ENCODE measurements around the gene CIP2A.

Gene CIP2A

DNA sequence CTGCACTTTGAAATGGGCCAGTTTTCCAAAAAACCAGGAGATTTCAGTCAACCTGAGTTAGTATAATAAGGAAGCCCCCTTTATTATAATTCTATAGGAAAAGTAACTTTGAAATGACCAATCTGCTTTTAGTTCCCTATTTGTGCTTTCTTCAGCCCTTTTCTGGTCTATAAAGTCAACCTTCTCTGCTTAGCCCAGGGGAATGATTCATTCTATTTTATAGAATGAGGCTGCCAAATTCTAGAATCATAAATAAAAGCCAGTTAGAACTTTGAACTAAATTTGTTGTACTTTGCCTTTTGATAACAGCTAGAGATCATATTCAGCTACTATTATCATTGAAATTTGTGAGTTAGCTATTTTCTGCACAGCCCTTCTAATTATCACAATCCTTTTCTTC, 24.7 kb downstream of the CIP2A start:
- peaks cover 16% of the 10 kb centered on the region for H3K4me1 ChIP-seq (ENCODE audit: control insufficient read depth, insufficient read depth, low read length, unreplicated experiment)
- H3K27ac ChIP-seq (ENCODE audit: low read depth, low read length) = no peak overlapping the region
- peaks cover 18% of the 10 kb centered on the region for H3K36me3 ChIP-seq (ENCODE audit: insufficient read depth, low read length)
- H2AFZ ChIP-seq (ENCODE audit: low read length, unreplicated experiment) = no peak overlapping the region
- no peak overlapping the region for H3K4me3 ChIP-seq (ENCODE audit: low read depth, low read length)
- H3K79me2 ChIP-seq (ENCODE audit: control insufficient read depth, insufficient read depth, low read length, unreplicated experiment) = no peaks in the 10 kb centered on the region
- H3K27me3 ChIP-seq (ENCODE audit: insufficient read depth, low read length) = no peaks in the 10 kb centered on the region

DNA sequence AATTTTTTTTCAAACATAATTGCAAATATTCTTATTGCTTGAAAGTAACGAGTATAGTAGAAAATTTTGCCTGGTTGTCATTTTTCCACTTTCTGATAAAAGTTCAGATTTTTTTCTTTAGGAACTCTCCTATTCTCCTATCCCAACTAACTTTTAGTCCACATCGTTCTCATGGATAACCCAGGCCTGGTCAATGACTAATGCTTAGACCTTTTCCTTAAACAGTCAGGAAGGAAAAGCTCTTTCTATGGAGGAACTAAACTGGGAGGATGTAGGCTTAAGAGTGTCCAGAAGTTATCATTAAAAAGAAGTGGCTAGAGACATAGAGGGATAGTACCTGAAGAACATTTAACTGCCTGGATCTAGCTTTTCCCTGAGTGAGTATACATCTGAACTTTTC, 26.7 kb downstream of the CIP2A start:
- H3K4me1 ChIP-seq (ENCODE audit: control insufficient read depth, insufficient read depth, low read length, unreplicated experiment) = peaks cover 16% of the 10 kb centered on the region
- no peak overlapping the region for H3K4me3 ChIP-seq (ENCODE audit: low read depth, low read length)
- peaks cover 15% of the 10 kb centered on the region; the same call in 1 of the 2 replicates for H3K36me3 ChIP-seq (ENCODE audit: insufficient read depth, low read length)
- no peak overlapping the region for H3K27ac ChIP-seq (ENCODE audit: low read depth, low read length)
- no peaks in the 10 kb centered on the region for H3K27me3 ChIP-seq (ENCODE audit: insufficient read depth, low read length)
- H2AFZ ChIP-seq (ENCODE audit: low read length, unreplicated experiment) = no peak overlapping the region
- no peaks in the 10 kb centered on the region for H3K79me2 ChIP-seq (ENCODE audit: control insufficient read depth, insufficient read depth, low read length, unreplicated experiment)

DNA sequence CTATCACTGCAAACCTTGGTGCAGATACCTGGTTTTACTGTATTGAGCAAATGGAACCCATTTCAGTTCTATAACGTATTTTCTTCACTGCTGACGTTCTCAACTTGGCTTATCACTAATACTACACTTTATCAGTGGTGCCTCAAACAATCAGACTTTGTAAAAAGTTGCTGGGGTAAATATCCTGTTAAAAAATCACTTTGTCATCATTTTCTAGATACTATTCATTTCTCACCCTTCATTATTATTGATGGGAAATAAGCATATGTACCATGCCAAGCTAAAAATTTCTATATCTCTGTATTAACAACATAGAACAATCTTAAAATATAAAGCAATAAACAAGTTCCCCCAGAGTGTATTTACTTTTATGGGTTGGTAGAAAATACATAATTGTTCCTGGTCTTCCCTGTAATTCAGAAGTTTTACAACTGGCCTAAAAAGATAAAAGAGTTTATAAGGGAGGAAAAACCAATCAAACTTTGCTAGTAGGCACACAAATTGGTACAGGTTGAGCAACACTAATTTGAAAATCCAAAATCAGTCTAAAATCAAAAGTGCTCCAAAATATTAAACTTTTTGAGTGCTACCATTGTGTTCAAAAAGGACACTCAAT, 33.2 kb downstream of the CIP2A start:
- Histone ChIP-seq H3K27ac (ENCODE audit: low read depth, low read length) (no peak overlapping the region), H3K36me3 (ENCODE audit: insufficient read depth, low read length) (peaks cover 7% of the 10 kb centered on the region; the same call in 1 of the 2 replicates), H3K4me3 (ENCODE audit: low read depth, low read length) (no peak overlapping the region), H3K27me3 (ENCODE audit: insufficient read depth, low read length) (no peaks in the 10 kb centered on the region), H3K79me2 (ENCODE audit: control insufficient read depth, insufficient read depth, low read length, unreplicated experiment) (no peaks in the 10 kb centered on the region), H2AFZ (ENCODE audit: low read length, unreplicated experiment) (no peak overlapping the region), H3K4me1 (ENCODE audit: control insufficient read depth, insufficient read depth, low read length, unreplicated experiment) (peaks cover 15% of the 10 kb centered on the region)

DNA sequence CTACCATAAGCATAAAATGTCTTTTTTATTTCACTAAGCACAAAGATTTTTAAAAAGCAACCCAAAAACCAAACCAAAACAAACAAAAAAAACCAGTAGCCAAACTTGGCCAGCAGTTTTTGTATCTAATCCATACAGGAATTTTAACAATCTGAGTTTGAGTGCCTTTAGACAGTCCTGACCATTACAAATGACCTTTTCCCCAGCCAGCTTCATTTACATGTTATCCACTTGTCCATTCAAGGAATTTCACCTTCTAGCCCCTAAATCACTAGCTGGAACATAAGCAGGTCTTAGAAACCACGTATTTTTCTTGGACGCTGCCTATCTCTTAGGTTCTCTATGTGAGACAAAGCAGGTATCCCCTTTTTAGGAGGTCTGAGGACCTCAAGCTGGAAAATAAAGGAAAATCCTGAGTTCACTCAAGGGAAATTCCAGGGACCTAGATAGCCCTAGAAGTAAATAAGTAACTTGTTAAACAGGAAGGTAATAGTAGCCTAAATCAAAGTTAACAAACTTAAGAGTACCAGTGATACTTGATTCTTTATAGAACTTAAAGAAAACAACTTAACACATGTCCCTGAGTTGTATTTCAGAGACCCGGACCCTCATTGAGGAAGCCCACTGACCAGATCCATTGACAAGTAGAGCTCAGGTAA, 34.2 kb downstream of the CIP2A start:
- no peaks in the 10 kb centered on the region for H3K79me2 ChIP-seq (ENCODE audit: control insufficient read depth, insufficient read depth, low read length, unreplicated experiment)
- H3K4me3 ChIP-seq (ENCODE audit: low read depth, low read length) = no peak overlapping the region
- no peaks in the 10 kb centered on the region; the same call in 1 of the 2 replicates for H3K36me3 ChIP-seq (ENCODE audit: insufficient read depth, low read length)
- peaks cover 15% of the 10 kb centered on the region for H3K4me1 ChIP-seq (ENCODE audit: control insufficient read depth, insufficient read depth, low read length, unreplicated experiment)
- no peaks in the 10 kb centered on the region for H3K27me3 ChIP-seq (ENCODE audit: insufficient read depth, low read length)
- peak overlapping the region; percentile 20 for H2AFZ ChIP-seq (ENCODE audit: low read length, unreplicated experiment)
- H3K27ac ChIP-seq (ENCODE audit: low read depth, low read length) = peak overlapping the region; percentile 45; the same call in 1 of the 2 replicates

DNA sequence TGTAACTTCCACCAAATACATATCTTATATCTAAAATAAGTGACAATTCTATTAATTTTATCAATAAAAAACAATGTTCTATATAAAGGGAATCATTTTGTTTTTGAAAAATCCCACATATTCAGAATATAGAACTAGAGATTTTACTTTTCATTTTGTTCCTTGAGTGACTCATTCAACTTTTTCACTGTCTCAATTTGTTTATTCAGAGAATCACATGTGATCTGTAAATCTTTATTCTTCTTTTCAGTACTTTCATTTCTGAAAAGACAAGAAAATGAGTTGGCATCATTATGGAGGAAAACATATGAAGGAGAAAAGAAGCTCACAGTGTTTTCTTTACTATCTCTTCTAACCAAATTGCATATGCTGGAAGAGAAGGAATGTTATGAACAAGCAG, 35.0 kb downstream of the CIP2A start:
- Histone ChIP-seq H3K27ac (ENCODE audit: low read depth, low read length) (peak overlapping the region; percentile 45), H3K79me2 (ENCODE audit: control insufficient read depth, insufficient read depth, low read length, unreplicated experiment) (no peaks in the 10 kb centered on the region), H3K36me3 (ENCODE audit: insufficient read depth, low read length) (no peaks in the 10 kb centered on the region; the same call in 1 of the 2 replicates), H3K27me3 (ENCODE audit: insufficient read depth, low read length) (no peaks in the 10 kb centered on the region), H3K4me3 (ENCODE audit: low read depth, low read length) (no peak overlapping the region), H2AFZ (ENCODE audit: low read length, unreplicated experiment) (peak overlapping the region; percentile 20), H3K4me1 (ENCODE audit: control insufficient read depth, insufficient read depth, low read length, unreplicated experiment) (peaks cover 15% of the 10 kb centered on the region)

DNA sequence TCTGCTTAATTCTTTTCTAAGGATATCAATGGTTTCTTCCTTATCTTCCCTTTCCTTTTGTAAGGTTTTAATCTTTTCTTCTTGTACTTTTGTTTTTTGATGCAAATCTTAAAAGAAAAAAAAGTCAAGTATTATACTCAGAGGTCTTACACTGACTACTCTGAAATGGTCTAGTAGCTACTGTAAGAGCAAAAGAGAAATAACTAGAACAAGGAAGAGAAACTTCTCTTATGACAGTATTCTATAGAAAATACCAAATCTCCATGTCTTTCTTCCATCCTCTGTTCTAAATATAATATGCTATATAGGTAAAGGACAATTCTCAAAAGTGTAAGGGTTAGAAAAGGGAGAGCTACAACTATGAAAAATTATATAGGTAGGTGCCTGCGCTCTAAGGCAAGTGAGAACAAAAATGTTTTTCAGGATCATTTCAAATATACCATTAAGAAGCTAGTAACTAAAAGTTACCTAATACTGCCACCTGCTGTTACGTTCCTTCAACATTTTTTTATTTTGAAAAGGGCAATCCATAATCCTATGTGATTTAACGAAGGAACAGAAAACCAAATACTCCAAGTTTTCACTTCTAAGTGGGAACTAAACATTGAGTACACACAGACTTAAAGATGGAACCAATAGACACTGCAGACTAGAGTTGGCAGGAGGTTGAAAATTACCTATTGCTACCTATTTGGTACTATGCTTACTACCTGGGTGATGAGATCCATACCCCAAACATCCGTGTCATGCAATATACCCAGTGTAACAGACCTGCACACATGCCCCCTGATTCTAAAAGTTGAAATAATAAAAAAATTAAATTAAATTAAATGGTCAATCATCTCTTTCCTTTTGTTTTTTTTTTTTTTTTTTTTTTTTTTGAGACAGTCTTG, 36.7 kb downstream of the CIP2A start:
- Histone ChIP-seq H2AFZ (ENCODE audit: low read length, unreplicated experiment) (no peak overlapping the region), H3K36me3 (ENCODE audit: insufficient read depth, low read length) (peaks cover 6% of the 10 kb centered on the region; the same call in 1 of the 2 replicates), H3K4me3 (ENCODE audit: low read depth, low read length) (no peak overlapping the region)

DNA sequence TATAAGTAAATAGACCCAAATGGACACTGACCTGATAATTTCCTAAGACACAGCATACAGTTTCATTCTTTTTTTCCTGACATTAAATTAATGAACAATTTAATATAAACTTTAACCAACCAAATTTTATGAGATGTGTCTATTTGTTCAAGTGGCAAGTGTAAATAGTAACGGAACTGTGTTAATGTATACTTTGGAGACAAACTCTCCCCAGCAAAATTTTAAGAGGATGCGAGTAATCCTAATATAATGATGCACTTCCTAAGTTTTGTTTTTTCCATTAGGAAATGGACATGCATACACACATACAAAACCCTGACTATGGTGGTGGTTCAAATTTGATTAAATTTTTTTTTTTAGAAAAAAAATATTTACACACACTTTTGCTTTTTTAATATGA, 40.4 kb downstream of the CIP2A start:
- Histone ChIP-seq H2AFZ (ENCODE audit: low read length, unreplicated experiment) (no peak overlapping the region), H3K79me2 (ENCODE audit: control insufficient read depth, insufficient read depth, low read length, unreplicated experiment) (no peaks in the 10 kb centered on the region), H3K27me3 (ENCODE audit: insufficient read depth, low read length) (no peaks in the 10 kb centered on the region), H3K36me3 (ENCODE audit: insufficient read depth, low read length) (peaks cover 15% of the 10 kb centered on the region; the same call in 1 of the 2 replicates), H3K4me3 (ENCODE audit: low read depth, low read length) (no peak overlapping the region), H3K4me1 (ENCODE audit: control insufficient read depth, insufficient read depth, low read length, unreplicated experiment) (peaks cover 10% of the 10 kb centered on the region), H3K27ac (ENCODE audit: low read depth, low read length) (peak overlapping the region; percentile 22; the same call in 1 of the 2 replicates)

More for the DNA sequence above, 36.7 kb downstream of the CIP2A start:
- Histone ChIP-seq H3K4me1 (ENCODE audit: control insufficient read depth, insufficient read depth, low read length, unreplicated experiment) (peaks cover 25% of the 10 kb centered on the region), H3K27ac (ENCODE audit: low read depth, low read length) (no peak overlapping the region), H3K79me2 (ENCODE audit: control insufficient read depth, insufficient read depth, low read length, unreplicated experiment) (no peaks in the 10 kb centered on the region), H3K27me3 (ENCODE audit: insufficient read depth, low read length) (no peaks in the 10 kb centered on the region)

DNA sequence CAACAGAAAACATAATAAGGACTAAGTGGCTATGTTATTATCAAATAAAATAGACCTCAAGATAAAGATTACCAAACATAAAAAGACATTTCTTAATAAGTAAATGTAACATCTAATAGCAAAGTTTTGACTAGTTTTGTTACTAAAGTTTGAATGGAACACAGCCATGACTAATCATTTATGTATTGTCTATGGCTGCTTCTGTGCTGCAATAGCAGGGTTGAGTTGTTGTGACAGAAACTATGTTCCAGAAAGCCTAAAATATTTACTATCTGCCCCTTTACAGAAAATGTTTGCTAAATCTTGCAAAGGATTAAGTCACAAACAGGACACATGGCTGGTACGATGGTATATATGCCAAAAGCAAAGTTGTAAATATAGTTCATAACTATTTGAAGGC, 40.9 kb downstream of the CIP2A start:
- peak overlapping the region; percentile 22; the same call in 1 of the 2 replicates for H3K27ac ChIP-seq (ENCODE audit: low read depth, low read length)

DNA sequence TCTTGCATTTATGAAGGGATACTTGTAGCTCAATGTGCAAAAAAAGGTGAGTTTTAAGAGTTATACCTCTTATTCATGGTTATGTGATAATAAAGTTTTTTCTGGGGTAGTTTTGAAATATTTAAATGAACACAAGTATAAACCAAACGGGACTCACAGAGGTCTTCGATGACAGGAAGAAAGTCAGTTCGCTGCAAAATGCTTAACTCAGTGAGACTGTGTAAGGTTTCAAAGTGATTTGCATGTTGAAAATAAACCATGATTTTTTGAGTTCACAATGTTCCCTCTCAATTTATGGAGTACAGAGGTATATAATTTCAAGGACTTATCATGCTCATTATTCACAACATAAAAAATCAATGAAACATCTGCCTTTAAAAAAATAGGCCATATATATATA, 42.5 kb downstream of the CIP2A start:
- no peaks in the 10 kb centered on the region for H3K27me3 ChIP-seq (ENCODE audit: insufficient read depth, low read length)
- H2AFZ ChIP-seq (ENCODE audit: low read length, unreplicated experiment) = peak overlapping the region; percentile 29
- peak overlapping the region; percentile 61 for H3K4me3 ChIP-seq (ENCODE audit: low read depth, low read length)
- no peak overlapping the region for H3K27ac ChIP-seq (ENCODE audit: low read depth, low read length)
- H3K36me3 ChIP-seq (ENCODE audit: insufficient read depth, low read length) = peaks cover 22% of the 10 kb centered on the region
- H3K4me1 ChIP-seq (ENCODE audit: control insufficient read depth, insufficient read depth, low read length, unreplicated experiment) = peaks cover 10% of the 10 kb centered on the region
- H3K79me2 ChIP-seq (ENCODE audit: control insufficient read depth, insufficient read depth, low read length, unreplicated experiment) = no peaks in the 10 kb centered on the region

More for the DNA sequence above, 40.9 kb downstream of the CIP2A start:
- Histone ChIP-seq H3K4me3 (ENCODE audit: low read depth, low read length) (no peak overlapping the region), H3K79me2 (ENCODE audit: control insufficient read depth, insufficient read depth, low read length, unreplicated experiment) (no peaks in the 10 kb centered on the region), H2AFZ (ENCODE audit: low read length, unreplicated experiment) (no peak overlapping the region), H3K36me3 (ENCODE audit: insufficient read depth, low read length) (peaks cover 20% of the 10 kb centered on the region), H3K4me1 (ENCODE audit: control insufficient read depth, insufficient read depth, low read length, unreplicated experiment) (peaks cover 10% of the 10 kb centered on the region), H3K27me3 (ENCODE audit: insufficient read depth, low read length) (no peaks in the 10 kb centered on the region)

DNA sequence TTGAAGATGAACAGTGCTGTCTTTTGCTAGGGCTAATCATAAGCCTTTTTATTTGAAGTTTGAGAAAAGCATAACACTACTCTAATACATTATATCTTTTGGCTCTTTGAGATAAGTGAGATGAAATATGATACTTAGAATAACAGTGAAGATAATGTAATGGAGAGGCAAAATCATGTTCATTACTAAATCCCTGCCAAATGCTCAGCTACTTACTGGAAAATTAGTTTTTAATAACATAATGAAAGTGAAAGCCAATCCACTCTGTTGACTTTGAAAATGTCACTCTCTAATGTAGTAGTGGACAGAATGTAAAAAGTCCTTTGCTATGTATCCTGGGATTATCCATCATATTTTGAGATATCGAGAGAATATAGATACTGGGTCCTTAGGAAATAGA, 43.0 kb downstream of the CIP2A start:
- peak overlapping the region; percentile 61 for H3K4me3 ChIP-seq (ENCODE audit: low read depth, low read length)

More for the DNA sequence above, 43.0 kb downstream of the CIP2A start:
- Histone ChIP-seq H2AFZ (ENCODE audit: low read length, unreplicated experiment) (peak overlapping the region; percentile 29), H3K4me1 (ENCODE audit: control insufficient read depth, insufficient read depth, low read length, unreplicated experiment) (peaks cover 10% of the 10 kb centered on the region), H3K36me3 (ENCODE audit: insufficient read depth, low read length) (peaks cover 22% of the 10 kb centered on the region), H3K79me2 (ENCODE audit: control insufficient read depth, insufficient read depth, low read length, unreplicated experiment) (no peaks in the 10 kb centered on the region), H3K27ac (ENCODE audit: low read depth, low read length) (no peak overlapping the region), H3K27me3 (ENCODE audit: insufficient read depth, low read length) (no peaks in the 10 kb centered on the region)
